Activated naive CD4-positive, alpha-beta T cell treated with anti-CD3 and anti-CD28 coated beads, Interleukin-2, amount 10 ng/mL, durations not matched to agents 7 days and 5 days (primary cell): ENCODE measurements around the gene INMT.

Experiments used
- CTCF ChIA-PET: fragments of 350-600 bp; sonication (Branson Sonifier 250); formaldehyde crosslinking; loops from one replicate; lab custom pipeline; 2021; ENCODE audit warnings: antibody characterized with exemption; lab: Charles Lee
- DNase-seq: peaks from one replicate; pipeline ENCODE4 v3.0.0-alpha.2; 2020
- H3K27ac Mint-ChIP-seq: one replicate; pipeline ENCODE4 v1.8.0; 2021; ENCODE audit warnings: mild to moderate bottlenecking, moderate library complexity, mixed read lengths
- H3K27me3 Mint-ChIP-seq: one replicate; pipeline ENCODE4 v1.8.0; 2021; ENCODE audit warnings: mild to moderate bottlenecking, mixed read lengths
- H3K36me3 Mint-ChIP-seq: one replicate; pipeline ENCODE4 v1.8.0; 2021; ENCODE audit warnings: mixed read lengths
- H3K4me1 Mint-ChIP-seq: one replicate; pipeline ENCODE4 v1.8.0; 2021; ENCODE audit warnings: mixed read lengths
- H3K4me3 Mint-ChIP-seq: one replicate; pipeline ENCODE4 v1.8.0; 2021; ENCODE audit warnings: mild to moderate bottlenecking, moderate library complexity, mixed read lengths
- H3K9me3 Mint-ChIP-seq: one replicate; pipeline ENCODE4 v1.8.0; 2021; ENCODE audit warnings: mixed read lengths

Gene INMT

DNA sequence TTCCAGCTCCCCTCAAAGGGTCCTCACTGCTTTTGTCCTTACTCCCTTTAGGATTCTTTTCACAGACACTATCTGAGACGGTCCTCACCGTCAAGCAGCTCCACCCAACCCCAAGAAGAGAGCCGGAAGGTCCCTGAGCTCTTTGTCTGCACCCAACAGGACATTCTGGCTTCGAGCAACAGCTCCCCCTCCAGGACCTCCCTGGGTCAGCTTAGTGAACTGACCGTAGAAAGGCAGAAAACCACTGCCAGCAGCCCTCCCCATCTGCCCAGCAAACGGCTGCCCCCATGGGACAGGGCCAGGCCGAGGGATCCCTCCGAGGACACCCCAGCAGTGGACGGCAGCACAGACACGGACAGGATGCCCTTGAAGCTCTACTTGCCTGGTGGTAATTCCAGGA is 39.2 kb downstream of the INMT start:
- H3K36me3 Mint-ChIP-seq: no peaks in the 10 kb centered on the region
- H3K27ac Mint-ChIP-seq: no peak overlapping the region
- no peak for DNase-seq
- CTCF ChIA-PET: interaction anchor here (1.2 to 1.3 kb wide), 3 partner anchors 9 to 332 kb away, joined by 3 to 5 read pairs (median 3); no protein-coding TSS in a partner anchor
- H3K4me1 Mint-ChIP-seq: peaks cover 9% of the 10 kb centered on the region
- H3K4me3 Mint-ChIP-seq: no peak overlapping the region
- no peaks in the 10 kb centered on the region for H3K27me3 Mint-ChIP-seq
- no peaks in the 10 kb centered on the region for H3K9me3 Mint-ChIP-seq

DNA sequence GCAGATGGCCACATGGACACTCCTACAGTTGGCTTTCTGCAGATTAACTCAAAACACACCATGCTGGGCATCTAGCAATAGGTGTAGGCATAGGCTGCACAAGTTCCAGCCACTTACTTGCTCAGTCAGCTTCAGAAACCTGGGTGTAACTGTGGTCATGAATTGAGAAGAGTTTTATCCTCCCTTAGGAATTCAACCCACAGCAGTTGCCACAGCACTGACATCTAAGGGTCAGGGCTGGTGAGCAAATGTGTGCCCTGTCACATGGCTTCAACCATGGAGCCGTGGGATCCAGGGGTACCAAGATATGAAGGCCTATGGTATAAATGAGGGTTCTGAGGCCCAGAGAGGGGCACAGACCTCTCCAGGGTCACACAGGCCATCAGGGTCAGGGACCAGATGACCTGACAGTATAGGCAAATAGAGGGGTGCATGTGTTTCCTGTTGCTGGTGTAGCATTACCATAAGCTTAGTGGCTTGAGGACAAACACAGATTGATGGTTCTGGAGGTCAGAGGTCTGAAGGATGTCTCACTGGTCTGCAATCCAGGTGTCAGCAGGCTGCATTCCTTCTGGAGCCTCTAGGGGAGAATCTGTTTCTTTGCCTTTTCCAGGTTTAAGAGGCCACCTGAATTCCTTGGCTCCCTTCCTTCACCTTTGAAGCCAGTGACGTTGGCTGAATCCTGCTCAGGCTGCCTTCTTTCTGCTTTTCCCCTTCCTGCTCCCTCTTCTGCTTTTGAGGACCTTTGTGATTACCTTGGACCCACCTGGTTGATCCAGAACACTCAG is 43.4 kb downstream of the INMT start:
- H3K9me3 Mint-ChIP-seq: no peaks in the 10 kb centered on the region
- peaks cover 25% of the 10 kb centered on the region for H3K4me1 Mint-ChIP-seq
- no peak overlapping the region for H3K4me3 Mint-ChIP-seq
- no peaks in the 10 kb centered on the region for H3K27me3 Mint-ChIP-seq
- H3K36me3 Mint-ChIP-seq: no peaks in the 10 kb centered on the region
- CTCF ChIA-PET: interaction anchor here (0.9 kb wide), 1 partner anchor 11 kb away, joined by 3 read pairs; no protein-coding TSS in a partner anchor
- H3K27ac Mint-ChIP-seq: peak overlapping the region; percentile 12
- no peak for DNase-seq

DNA sequence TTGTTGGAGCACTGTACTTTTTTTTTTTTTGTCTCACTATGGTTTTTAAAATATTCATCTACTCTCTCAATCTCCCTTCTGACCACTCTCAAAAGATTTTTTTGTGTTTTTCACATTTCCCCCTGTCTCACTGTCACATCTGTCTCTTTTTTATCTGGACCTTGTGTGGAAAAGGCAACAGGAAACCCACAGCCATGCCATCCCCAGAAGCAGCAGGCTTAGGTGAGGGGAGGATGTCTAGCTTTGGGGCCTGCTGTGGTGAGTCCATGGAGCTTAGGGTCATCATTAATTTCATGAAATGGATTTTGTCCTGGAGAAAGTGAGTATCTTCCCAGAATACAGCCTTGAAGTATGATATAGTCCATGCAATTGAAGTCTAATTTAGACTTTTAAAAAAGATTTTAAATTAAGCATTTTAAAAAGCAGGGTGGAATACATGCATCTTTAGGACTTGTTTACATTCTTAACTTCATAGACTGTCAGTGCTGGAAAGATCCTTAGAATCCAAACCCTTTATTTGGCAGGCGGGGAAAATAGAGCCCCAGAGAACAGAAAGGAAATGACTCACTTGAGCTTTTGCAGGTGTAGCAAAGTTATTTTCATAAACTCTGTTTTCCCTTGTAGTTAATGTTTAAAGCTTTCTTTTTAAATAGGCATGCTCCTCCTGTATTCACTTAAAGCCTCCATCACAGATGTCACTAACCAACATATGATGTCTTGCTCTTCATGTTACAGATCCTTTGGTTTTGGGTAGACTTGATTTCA is 44.4 kb downstream of the INMT start:
- H3K9me3 Mint-ChIP-seq: no peaks in the 10 kb centered on the region
- DNase-seq: no peak
- CTCF ChIA-PET: interaction anchor here (0.6 to 1.6 kb wide), 6 partner anchors 10 to 326 kb away, joined by 3 to 5 read pairs (median 4); partner anchors contain the start of gene CRHR2
- no peak overlapping the region for H3K4me3 Mint-ChIP-seq
- H3K27ac Mint-ChIP-seq: peak overlapping the region; percentile 12
- H3K4me1 Mint-ChIP-seq: peaks cover 30% of the 10 kb centered on the region
- no peaks in the 10 kb centered on the region for H3K27me3 Mint-ChIP-seq
- H3K36me3 Mint-ChIP-seq: no peaks in the 10 kb centered on the region

DNA sequence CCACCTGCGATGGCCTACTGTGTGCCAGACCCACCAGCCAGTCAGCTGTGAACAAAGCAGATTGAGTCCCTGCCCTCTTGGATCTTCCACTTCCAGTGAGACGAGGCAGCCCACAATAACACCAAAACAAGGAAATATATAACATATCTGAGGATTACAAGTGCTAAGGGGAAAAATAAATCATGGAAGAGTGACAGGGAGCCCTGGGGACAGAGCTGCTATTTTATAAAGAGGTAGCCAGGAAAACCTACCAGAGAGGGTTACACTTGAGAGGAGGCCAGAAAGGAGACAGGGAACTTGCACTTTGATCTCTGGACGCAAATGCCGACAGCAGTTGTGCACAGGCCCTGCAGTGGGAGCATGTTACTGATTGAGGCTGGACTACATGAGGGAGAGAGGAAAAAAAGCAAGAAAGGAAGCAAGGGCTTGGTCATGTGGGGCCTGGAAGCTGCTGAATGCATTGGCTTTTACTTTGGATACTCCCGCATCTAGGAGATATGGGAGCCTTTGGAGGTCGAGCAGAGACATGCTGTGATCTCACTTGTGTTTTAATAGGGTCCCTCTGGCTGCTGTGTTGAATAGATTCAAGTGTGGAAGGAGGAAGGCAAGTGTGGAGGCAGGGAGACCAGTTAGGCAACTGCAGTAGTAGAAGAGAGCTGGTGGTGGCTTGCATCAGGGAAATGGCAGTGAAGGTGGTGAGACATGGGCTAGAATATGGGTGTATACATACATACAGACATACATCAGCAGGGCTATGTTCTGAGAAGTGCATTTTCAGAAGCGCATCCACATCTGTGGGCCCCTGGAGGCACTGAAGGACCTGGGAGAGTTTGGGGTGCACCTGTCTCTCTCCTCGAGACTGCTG is 45.5 kb downstream of the INMT start:
- Mint-ChIP-seq H3K36me3 (no peaks in the 10 kb centered on the region), H3K4me1 (peaks cover 30% of the 10 kb centered on the region), H3K27ac (peak overlapping the region; percentile 12), H3K4me3 (no peak overlapping the region), H3K9me3 (no peaks in the 10 kb centered on the region), H3K27me3 (no peaks in the 10 kb centered on the region)
- DNase-seq: no peak
- CTCF ChIA-PET: interaction anchor here (0.6 to 2.2 kb wide), 6 partner anchors 115 to 325 kb away, joined by 3 to 5 read pairs (median 4); partner anchors contain the start of gene CRHR2

DNA sequence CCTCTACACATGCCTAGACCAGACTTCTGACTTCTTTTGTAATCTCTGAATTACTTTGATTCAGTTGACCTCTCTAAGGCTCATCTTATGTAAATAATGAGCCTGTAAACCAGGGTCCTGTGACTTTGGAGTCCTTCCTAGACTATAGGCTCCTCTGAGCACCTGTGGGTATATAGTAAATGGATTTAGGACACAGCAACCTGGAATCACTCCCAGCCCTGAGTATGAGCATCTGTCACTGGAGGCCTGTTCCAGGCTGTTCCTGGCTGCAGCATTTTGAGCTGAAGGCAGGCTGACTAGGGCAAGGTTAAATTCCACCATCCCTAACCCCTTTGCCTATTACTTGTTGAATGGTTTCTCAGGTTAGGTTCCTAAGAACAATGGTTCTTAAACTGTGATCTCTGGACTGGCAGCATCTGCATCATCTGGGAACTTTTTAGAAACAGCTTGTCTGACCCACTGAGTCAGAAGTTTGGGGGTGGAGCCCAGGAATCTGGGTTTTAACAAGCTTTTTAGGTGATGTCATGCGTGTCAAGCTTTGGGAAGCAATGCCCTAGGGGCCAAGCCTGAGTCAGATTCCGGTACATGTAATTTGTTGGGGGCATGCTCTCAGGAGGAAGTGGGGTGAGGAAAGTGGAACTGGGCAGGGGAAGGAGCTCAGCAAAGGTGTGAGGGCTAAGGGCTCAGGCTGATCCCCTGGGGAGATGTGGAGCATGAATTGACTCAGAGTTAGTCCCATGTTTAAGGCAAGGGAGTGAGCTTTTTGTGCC is 47.5 kb downstream of the INMT start:
- no peaks in the 10 kb centered on the region for H3K27me3 Mint-ChIP-seq
- no peak for DNase-seq
- peaks cover 30% of the 10 kb centered on the region for H3K4me1 Mint-ChIP-seq
- no peak overlapping the region for H3K4me3 Mint-ChIP-seq
- CTCF ChIA-PET: interaction anchor here (0.9 to 1.8 kb wide), 6 partner anchors 8 to 324 kb away, joined by 3 to 26 read pairs (median 6); no protein-coding TSS in a partner anchor
- H3K9me3 Mint-ChIP-seq: no peaks in the 10 kb centered on the region
- no peak overlapping the region for H3K27ac Mint-ChIP-seq
- no peaks in the 10 kb centered on the region for H3K36me3 Mint-ChIP-seq

DNA sequence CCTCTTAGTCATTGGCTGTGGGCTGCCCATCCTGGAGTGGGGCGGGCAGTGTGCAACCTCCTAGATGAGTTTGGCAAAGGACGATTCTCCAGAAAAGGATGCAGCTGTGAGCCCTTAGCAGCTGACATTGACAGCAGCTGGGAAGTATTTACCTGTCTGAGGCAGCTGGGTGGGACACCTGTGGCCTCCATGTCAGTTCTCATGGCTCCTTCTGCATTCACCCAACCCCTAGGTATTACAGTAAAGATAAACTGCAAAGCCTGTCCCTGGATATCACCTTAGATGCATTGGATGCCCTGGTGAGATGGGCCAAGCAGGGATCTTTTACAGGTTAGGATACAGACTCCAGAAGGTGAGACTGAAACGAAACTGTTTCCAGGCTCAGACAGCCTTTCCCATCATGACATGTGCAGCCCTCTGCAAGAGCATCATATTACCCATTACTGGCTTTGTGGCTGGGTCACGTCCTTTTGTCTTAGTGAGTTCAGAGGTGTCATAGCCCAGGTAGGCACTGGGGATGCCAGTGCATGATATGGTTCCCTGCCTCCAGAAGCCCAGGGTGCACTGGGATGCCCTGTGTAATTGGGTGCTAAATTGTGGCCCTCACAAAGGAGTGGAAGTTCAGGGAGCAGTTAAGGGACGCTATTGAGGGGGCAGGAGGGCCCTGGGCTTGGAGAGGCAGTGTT is 48.2 kb downstream of the INMT start:
- Mint-ChIP-seq H3K27ac (no peak overlapping the region), H3K27me3 (no peaks in the 10 kb centered on the region), H3K4me3 (no peak overlapping the region), H3K36me3 (no peaks in the 10 kb centered on the region), H3K9me3 (no peaks in the 10 kb centered on the region), H3K4me1 (peaks cover 30% of the 10 kb centered on the region)
- CTCF ChIA-PET: interaction anchor here (0.9 to 2.2 kb wide), 7 partner anchors 9 to 323 kb away, joined by 3 to 26 read pairs (median 6); no protein-coding TSS in a partner anchor
- no peak for DNase-seq

- CTCF ChIA-PET: interaction anchor here (1.0 to 2.2 kb wide), 5 partner anchors 138 to 322 kb away, joined by 3 to 20 read pairs (median 7); no protein-coding TSS in a partner anchor
- Mint-ChIP-seq H3K27me3 (no peaks in the 10 kb centered on the region), H3K27ac (no peak overlapping the region), H3K4me3 (no peak overlapping the region), H3K9me3 (no peaks in the 10 kb centered on the region), H3K36me3 (no peaks in the 10 kb centered on the region), H3K4me1 (peaks cover 24% of the 10 kb centered on the region)
- peak; percentile 60 for DNase-seq
Measured at GRCh38 chr7:30800785-30801252, 48.9 kb downstream of the INMT start.

GRCh38 chr7:30802812-30803211 is 50.9 kb downstream of the INMT start:
- Mint-ChIP-seq H3K27ac (no peak overlapping the region), H3K36me3 (no peaks in the 10 kb centered on the region), H3K27me3 (no peaks in the 10 kb centered on the region), H3K9me3 (no peaks in the 10 kb centered on the region), H3K4me1 (peaks cover 5% of the 10 kb centered on the region), H3K4me3 (no peak overlapping the region)
- CTCF ChIA-PET: interaction anchor here (1.0 kb wide), 1 partner anchor 318 kb away, joined by 3 read pairs; no protein-coding TSS in a partner anchor
- no peak for DNase-seq

DNA sequence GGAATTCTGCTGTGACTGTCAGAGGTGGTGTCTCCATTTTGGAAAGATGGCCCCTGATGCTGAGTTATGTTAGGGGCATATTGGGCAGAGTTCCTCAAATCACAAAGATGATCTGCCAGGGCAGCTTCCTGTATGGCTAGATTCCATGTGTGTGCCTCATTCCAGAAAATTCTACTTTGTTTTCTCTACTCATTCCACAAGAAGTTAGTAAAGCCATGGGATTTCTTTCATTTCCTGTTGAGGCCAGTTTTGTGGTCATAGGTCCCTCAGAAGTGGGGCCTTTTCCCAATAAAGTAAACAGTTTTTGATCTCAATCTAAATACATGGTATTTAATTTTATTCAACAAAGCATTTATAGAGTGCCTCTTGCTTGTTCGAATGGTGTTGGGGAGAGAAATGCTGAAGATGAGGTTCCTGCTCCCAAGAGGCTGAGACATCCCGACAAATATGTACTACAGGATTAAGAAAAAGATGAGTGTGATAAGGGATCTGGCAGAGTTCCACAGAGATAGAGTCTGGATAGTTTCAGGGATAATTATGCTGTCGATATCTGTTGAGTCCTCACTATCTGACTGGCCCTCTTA is 52.2 kb downstream of the INMT start:
- peaks cover 5% of the 10 kb centered on the region for H3K4me1 Mint-ChIP-seq
- DNase-seq: no peak
- no peaks in the 10 kb centered on the region for H3K27me3 Mint-ChIP-seq
- CTCF ChIA-PET: interaction anchor here (1.0 to 1.6 kb wide), 3 partner anchors 174 to 318 kb away, joined by 3 to 5 read pairs (median 4); no protein-coding TSS in a partner anchor
- no peak overlapping the region for H3K4me3 Mint-ChIP-seq
- H3K9me3 Mint-ChIP-seq: no peaks in the 10 kb centered on the region
- H3K27ac Mint-ChIP-seq: no peak overlapping the region
- no peaks in the 10 kb centered on the region for H3K36me3 Mint-ChIP-seq

DNA sequence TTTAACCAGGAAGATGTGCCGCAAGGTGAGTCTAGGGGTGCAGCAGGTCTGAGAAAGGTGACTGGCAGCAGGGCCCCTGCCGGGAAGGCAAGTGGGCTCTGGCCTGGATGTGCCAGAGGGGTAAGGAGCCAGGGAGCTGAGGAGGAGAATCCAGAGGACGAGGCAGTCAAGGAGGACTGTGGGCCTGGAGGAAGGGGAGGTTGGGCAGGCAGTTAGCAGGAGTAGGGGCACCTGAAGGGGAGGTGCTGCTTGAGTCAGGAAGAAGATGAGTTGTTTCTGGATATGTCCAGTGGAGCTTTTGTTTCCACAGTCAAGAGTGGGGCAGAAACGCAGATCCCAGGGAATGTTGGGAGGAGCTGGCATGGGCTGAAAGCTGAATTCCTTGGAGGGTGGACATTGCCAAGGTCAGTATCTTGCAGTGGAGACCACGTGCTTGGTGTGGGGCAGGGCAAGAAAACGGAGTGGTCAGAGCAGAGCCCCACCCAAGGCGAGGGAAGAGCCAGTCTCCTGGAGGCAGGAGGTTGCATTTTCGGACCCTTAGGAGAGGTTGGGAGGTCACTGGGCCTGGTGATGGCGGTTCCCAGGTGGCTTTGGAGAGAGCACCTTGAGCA is 53.3 kb downstream of the INMT start:
- no peaks in the 10 kb centered on the region for H3K9me3 Mint-ChIP-seq
- no peak overlapping the region for H3K4me3 Mint-ChIP-seq
- H3K27ac Mint-ChIP-seq: no peak overlapping the region
- H3K36me3 Mint-ChIP-seq: no peaks in the 10 kb centered on the region
- CTCF ChIA-PET: interaction anchor here (0.8 to 1.6 kb wide), 4 partner anchors 9 to 317 kb away, joined by 3 to 5 read pairs (median 4); no protein-coding TSS in a partner anchor
- peaks cover 5% of the 10 kb centered on the region for H3K4me1 Mint-ChIP-seq
- DNase-seq: no peak
- no peaks in the 10 kb centered on the region for H3K27me3 Mint-ChIP-seq

DNA sequence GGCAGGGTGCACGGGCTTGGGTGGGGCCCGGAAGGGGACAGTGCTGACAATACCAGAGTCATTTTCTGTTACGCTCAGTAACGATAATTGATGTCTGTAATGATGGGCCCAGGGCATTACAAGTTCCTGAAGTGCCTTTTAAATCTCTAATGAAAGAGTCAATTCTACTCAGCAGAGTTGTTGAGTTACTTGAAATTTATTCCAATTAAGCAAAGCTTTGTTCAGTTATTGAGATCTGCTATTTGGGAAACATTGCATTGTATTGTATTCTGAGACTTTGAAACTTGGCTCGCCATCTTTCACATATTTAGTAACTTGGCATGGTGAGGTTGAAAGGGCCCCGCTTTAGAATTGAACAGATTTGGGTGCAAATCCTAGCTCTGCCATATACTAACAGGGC is 54.0 kb downstream of the INMT start:
- H3K9me3 Mint-ChIP-seq: no peaks in the 10 kb centered on the region
- CTCF ChIA-PET: interaction anchor here (0.8 kb wide), 1 partner anchor 10 kb away, joined by 3 read pairs; no protein-coding TSS in a partner anchor
- H3K27me3 Mint-ChIP-seq: no peaks in the 10 kb centered on the region
- no peaks in the 10 kb centered on the region for H3K36me3 Mint-ChIP-seq
- no peak overlapping the region for H3K27ac Mint-ChIP-seq
- DNase-seq: no peak
- peaks cover 2% of the 10 kb centered on the region for H3K4me1 Mint-ChIP-seq
- no peak overlapping the region for H3K4me3 Mint-ChIP-seq
